ENCODE measurements around the gene GPR139.

The GPR139 gene

DNA sequence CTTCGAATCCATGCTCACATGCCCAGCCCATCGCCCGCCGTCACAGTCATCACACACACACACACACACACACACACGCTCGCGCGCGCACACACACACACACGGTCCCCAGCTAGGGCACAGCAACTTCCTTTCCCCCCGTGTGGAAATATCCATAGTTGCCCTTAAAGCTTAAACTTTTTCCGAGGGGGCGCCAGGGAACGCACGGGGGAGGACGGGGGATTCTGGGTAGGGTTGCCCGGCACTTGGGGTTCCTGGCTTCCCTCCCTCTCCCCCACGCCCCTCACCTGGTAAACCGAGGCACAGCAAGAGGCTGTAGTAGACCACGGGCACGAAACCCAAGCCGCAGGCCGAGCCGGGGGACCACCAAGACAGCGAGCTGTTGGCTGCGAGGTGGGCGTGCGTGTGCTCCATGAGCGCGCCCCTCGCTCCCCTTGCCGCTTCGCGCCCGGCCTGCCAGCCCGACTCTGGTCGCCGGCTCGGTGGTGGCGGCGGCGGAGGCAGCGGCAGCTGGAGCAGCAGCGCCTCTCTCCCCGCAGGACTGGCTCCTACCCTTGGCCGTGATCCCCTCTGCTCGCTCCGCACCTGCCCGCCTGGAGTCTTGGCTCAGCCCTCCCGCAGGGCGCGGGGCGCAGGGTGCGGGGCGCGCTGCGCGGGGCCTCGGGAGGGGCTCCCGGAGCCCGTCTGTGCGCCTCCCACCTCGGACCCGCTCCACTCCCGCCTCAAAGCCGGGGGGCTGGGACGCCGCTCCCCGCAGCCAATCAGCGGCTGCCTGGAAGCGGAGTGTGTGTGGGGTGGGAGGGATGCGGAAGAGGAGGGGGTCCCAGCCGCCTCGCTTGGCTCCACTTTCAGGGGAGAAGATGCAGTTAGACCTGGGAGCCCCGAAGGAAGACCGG, at the start of gene GPR139:
Gene GPR139, minus strand, starts transcription at position 688 of the 896 bp plus-strand sequence. Its CDS starts 274 bp downstream, at position 414.
- in situ Hi-C loops (cut with HindIII; ENCODE audit: low sequenced_read_pairs), result loop anchor here (10.0 kb wide), 1 partner anchor 59 kb away; no protein-coding TSS in a partner anchor
- TF ChIP-seq, protein P1, sequence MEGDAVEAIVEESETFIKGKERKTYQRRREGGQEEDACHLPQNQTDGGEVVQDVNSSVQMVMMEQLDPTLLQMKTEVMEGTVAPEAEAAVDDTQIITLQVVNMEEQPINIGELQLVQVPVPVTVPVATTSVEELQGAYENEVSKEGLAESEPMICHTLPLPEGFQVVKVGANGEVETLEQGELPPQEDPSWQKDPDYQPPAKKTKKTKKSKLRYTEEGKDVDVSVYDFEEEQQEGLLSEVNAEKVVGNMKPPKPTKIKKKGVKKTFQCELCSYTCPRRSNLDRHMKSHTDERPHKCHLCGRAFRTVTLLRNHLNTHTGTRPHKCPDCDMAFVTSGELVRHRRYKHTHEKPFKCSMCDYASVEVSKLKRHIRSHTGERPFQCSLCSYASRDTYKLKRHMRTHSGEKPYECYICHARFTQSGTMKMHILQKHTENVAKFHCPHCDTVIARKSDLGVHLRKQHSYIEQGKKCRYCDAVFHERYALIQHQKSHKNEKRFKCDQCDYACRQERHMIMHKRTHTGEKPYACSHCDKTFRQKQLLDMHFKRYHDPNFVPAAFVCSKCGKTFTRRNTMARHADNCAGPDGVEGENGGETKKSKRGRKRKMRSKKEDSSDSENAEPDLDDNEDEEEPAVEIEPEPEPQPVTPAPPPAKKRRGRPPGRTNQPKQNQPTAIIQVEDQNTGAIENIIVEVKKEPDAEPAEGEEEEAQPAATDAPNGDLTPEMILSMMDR (IDR thresholded peaks at IDR 0.05; ENCODE audit: low read depth, low read length, missing control alignments), result no peak
- H3K4me3 ChIP-seq (ENCODE audit: low read depth, low read length), result no peak within 1 kb of the TSS
- no peak for DNase-seq (ENCODE audit: low read depth)

DNA sequence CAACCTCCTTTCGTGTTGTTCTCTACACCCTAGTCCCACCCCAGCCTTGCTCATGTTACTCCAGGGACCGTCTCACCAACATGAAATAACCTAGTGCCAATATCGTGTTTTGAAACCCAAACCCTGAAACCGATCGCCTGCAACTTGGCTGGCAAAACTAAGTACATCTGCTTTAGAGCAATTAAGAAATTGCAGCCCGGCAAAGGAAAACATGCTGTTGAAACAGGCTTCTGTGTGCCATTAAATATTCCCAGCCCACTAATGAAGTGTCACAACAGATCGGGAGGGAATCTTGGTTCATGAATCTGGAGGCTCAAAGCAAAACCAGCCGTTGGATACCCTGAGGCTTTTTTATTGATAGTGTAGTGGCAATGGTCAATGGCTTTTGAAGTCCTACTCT, 48.3 kb upstream of the GPR139 start:
- DNase-seq (ENCODE audit: low read depth), result no peak

DNA sequence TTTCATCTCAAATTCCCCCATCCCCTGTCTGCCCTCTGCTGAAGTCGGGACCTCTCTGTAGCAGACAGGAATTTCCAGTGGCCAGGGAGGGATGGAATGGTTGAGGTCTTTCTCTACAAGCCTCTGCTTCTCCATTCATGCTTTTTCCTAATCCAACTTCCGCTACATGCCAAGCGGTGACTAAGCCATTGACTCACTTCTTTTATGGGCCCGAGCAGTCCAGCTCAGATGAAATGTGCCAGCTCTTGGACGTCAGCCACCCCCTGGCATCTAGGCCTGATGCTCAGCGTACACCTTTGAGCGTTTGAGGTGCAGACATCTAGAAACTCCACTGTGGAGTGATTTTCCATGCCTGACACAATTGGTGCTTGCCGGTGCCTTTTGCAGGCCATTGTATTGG, 40.7 kb upstream of the GPR139 start:
- H3K4me3 ChIP-seq (ENCODE audit: low read depth, low read length), result no peak overlapping the region
- in situ Hi-C loops (cut with HindIII; ENCODE audit: low sequenced_read_pairs), result no loop called here
- TF ChIP-seq, protein P1 (IDR thresholded peaks at IDR 0.05; ENCODE audit: low read depth, low read length, missing control alignments), result no peak
- DNase-seq (ENCODE audit: low read depth), result no peak

More for the DNA sequence above, 48.3 kb upstream of the GPR139 start:
- in situ Hi-C loops (cut with HindIII; ENCODE audit: low sequenced_read_pairs), result no loop called here
- H3K4me3 ChIP-seq (ENCODE audit: low read depth, low read length), result no peak overlapping the region
- TF ChIP-seq, protein P1 (IDR thresholded peaks at IDR 0.05; ENCODE audit: low read depth, low read length, missing control alignments), result no peak

GRCh38 chr16:20111143-20111542, 37.5 kb upstream of the GPR139 start:
- TF ChIP-seq, protein P1 (IDR thresholded peaks at IDR 0.05; ENCODE audit: low read depth, low read length, missing control alignments), result no peak
- no peak overlapping the region for H3K4me3 ChIP-seq (ENCODE audit: low read depth, low read length)
- in situ Hi-C loops (cut with HindIII; ENCODE audit: low sequenced_read_pairs), result no loop called here
- DNase-seq (ENCODE audit: low read depth), result no peak

DNA sequence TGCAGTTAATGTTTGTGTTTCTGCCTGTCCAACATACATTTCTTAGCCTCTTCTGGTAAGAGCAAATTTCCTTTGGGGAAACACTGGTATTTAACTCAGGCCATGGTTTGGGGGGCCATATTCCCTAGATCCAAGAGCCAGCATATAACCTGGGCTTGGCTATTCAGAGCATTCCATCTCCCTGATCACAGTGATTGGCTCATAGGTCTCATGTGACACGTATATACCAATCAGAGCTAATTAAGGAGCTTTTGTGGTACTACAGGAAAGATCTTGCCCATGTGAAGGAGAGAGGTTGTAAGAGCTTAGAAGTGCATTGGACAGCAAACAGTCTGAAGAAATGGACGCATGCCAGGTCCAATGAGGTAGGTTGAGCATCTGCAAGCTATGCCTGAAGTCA, 33.4 kb upstream of the GPR139 start:
- TF ChIP-seq, protein P1 (IDR thresholded peaks at IDR 0.05; ENCODE audit: low read depth, low read length, missing control alignments), result no peak
- no peak overlapping the region for H3K4me3 ChIP-seq (ENCODE audit: low read depth, low read length)
- no peak for DNase-seq (ENCODE audit: low read depth)
- in situ Hi-C loops (cut with HindIII; ENCODE audit: low sequenced_read_pairs), result no loop called here

GRCh38 chr16:20104563-20105183, 31.0 kb upstream of the GPR139 start:
- no peak overlapping the region for H3K4me3 ChIP-seq (ENCODE audit: low read depth, low read length)
- TF ChIP-seq, protein P1 (IDR thresholded peaks at IDR 0.05; ENCODE audit: low read depth, low read length, missing control alignments), result no peak
- DNase-seq (ENCODE audit: low read depth), result no peak
- in situ Hi-C loops (cut with HindIII; ENCODE audit: low sequenced_read_pairs), result no loop called here

Data from astrocyte of the cerebellum (primary cell).